HG02678 (cell line): Measurements from ENCODE around the gene NOP56.

Experiments
- ATAC-seq: cut with Tn5 transposase; IDR thresholded peaks from one replicate; pipeline ENCODE4 v1.9.1; 2021; ENCODE audit warnings: mild to moderate bottlenecking, moderate library complexity; ENCODE audit not compliant: unreplicated experiment

NOP56 gene

DNA sequence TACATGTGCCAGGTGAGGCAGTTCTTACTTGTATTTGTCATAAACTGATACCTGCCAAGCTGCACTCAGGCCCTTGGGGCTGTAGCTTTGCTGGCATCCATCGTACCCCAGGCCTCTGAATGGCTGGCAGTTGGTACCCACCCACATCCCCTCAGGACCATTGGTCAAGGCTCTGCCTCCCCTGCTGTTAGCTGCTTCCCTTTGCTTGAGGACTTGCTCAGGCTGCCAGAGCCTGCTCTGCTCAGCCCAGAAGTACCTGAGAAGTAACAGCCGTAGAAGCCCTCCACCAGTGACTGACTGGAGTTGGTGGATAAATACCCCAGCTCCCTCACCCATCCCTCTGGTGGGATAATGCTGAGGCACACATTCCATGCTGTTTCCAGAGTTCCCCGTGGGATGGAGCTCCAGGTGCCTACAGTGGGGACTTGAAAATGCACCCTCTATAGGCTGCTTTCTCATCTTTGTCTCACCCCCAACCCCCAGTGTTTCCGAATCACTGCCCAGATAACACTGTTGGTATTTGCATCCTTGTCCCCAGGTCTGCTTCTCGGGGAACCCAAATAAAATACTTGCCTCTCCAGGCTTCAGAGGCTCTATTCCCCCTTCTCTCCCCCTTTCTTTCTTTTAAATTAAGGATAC lies 47.5 kb downstream of the NOP56 start:
- no peak for ATAC-seq

DNA sequence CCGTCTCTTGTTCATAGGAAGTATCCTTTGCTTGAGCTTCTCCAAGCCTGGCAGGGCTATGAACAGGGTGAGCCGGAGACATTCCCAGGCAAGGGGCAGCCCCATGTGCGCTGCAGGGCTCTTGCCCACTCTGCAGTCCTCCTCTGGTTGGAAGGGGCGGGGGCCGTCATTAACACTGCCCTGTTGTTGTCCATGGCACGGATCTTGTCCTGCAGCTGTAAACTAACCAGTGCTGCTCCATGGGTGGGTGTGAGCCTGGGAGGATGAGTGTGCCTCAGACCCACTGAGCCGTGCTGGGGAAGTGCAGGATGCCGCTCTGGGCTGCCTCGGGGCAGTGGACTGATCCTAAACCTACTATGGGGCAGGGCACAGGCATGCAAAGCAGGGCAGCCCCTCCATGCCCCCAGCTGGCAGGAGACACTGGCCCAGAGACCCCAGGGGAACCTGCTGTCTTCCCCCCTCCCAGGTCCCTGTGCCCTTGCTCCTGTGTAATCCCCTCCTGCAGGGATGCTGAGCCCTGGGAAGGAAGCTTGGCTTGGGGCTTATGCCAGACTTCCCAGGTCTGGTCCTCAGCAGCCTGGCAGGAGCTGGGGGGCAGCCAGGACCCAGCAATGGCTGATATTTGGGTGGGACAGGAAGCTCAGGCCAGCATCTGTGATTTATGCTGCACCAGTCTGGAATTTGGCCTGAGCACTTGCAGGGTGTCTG lies 48.6 kb downstream of the NOP56 start:
- no peak for ATAC-seq

DNA sequence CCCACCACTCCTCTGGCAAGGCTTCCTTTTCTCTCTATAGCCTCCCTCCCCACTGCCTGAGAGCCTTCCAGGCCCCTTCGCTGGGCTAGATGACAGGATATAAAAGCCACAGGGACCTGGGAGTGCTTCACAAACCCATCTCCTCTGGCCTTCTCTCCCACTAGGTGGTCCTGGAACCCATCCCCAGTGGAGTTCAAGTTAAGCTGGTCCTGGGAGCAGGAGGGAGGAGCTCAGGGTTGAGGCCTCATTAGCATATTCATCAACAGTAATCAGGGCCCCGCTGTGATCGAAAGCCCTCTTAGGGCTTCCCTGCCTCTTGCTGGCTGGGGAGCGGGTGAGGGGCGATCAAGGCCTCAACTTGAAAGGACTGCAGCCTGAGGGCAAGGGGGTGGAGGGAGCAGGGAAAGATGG lies 49.2 kb downstream of the NOP56 start:
- ATAC-seq: no peak

DNA sequence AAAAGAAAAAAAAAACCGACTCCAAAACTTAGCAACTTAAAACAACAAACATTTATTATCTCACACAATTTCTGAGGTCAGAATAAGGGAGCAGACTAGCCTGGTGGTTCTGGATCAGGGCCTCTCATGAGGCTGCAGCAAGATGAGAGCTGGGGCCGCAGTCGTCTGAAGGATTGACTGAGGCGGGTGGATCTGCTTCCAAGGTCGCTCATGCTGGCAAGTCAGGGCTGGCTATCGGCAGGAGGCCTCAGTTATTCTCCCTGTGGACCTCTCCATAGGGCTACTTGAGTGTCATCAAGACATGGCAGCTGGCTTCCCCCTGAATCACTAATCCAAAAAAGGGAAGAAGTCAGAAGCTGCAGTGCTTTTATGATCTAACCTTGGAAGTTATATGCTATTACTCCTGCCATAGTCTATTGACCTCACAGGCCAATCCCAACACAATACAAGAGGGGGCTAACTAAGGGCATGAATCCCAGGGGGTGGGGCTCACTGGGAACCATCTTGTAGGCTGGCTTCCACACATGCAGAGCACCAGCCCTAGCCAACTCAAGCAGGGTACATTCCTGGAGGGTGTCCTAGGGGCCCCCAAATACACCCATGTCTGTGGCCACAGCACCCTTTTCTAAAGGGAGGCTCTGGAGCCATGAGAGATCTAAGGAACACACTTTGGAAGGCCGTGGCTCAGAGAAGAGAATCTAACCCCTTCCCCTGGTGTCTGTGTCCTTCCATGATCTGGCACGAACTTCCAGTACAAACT lies 51.5 kb downstream of the NOP56 start:
- ATAC-seq: no peak

DNA sequence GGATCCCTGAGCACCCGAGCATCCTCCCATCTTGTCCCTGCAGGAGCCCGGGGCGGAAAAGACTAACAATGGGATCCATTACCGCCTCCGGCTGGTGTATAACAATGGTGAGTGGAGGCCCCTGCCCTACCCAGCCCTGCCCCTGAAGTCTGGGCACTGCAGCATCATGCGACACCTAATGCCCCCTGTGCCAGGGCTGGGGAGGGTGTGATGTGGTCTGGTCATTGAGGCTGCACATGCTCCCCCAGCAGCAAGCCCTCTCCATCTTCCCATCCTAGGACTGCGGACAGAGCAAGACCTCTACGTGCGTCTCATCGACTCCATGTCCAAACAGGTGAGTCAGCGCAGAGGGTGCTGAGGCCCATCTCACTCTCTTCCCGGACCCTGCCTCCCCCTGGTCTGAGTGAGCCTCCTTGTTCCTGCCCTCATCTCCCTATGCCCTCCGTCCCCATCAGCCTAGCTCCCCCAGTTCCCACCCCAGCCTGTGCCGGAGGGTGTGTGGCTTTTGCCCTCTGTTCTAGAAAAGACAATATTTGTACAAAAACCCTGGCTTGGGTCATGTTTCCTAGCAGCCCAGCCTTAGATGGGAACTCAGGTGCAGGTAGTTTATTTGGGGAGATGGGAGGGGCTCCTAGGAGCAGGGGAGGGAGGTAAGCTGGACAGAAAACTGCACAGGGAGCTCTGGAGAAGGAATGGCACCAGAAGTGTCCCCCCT lies 53.7 kb downstream of the NOP56 start:
- no peak for ATAC-seq

DNA sequence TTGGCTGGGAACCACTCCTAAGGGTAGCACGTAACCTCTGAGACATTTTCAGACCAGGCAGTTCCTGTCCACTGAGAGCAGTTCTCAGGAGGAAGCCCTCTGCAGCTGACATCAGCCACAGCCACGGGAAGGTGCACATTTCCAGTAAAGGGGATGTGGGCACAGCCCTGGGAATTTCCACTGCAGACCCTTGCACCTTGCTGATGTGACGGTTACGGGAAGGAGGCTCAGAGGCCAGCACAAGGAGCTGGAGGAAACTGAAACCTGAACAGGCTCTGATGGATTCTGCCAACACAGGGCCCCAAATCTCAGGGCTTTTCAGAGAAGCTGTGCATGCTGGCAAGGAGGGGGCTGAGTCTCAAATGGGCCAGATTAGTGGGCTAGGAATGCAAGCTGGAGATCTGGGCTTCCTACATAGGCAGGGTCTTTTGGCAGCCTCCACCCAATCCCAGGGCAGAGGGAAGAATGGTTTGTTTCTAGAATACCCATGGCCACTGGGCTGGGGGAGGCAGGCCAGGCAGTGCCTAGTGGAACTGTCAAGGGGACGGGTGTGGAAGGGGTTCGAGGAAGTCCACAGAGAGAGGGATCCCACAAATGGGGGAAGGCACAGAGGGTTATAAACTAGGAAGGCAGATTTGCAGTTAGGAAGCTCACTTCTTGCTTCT lies 54.4 kb downstream of the NOP56 start:
- ATAC-seq: no peak

DNA sequence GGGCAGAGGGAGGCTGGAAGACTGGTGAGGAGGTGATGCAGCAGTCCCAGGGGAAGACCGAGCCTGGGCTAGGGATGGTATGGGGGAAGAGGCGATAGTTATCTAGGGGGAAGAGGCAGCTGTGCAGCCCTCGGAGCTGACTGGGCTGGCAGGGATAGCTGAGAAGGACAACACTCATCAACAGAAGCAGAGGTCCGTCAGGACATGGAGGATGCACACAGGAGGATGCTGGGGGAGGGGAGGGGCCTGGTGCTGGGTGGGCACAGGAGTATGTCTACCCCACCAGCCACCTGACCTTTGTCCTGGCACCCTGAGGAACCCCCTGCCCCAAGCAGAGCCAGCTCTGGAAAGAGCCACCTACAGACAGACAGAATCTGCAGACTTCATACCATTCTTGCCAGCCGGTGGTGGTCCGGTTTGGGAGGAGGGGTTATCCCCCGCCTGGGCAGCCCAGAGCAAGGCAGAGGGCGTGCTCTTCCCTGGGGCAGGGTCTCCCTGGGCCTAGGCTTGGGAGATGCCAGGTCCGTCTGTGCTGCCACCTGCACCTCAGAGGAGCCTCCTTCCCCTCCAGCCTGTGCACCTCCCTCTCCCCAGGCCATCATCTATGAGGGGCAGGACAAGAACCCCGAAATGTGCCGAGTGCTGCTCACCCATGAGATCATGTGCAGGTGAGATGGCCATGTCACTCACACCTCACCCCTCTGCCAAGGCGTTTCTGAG lies 55.1 kb downstream of the NOP56 start:
- no peak for ATAC-seq
